Measurements from ENCODE around the gene EXT2. TPM values are rescaled to one million over a fixed set of nuclear protein-coding genes. Genes with fewer than 3 reads are reported as not detected.

EXT2 gene
- total and polyA plus RNA-seq, 10 of the 15 experiments (the other 5 are each of a cell fraction or from before 2014, with no cell fraction given): 3.8 to 31.4 (median 17.9) TPM

DNA sequence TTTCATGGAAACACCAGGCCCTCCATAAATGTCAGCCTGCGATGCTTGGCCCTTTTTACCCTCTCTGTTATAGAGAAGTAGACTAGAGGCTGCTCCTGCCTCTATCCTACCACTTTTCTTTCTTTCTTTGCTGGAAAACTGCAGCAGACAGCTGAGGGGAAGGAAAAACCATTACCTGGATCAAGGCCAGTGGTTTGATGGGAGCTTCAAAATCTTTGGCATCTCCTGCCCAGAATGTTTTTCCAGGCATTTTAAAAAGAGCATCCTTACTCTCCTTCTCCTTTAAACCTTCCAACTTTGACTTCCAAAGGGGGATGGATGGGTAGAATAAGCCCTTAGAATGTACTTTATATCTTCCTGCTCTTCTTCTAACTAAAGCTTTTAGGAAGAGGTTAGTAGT is 44.9 kb downstream of the EXT2 start:
- Histone ChIP-seq H3K27me3 (replicated peaks in 1 of 2; ENCODE audit: control insufficient read depth in 2 of 2, insufficient read depth in 2 of 2, low read length in 1 of 2) (no peaks in the 10 kb centered on the region), H2AFZ (ENCODE audit: control insufficient read depth, low read depth, low read length) (no peak overlapping the region), H3K4me1 (ENCODE audit: control insufficient read depth, insufficient read depth, low read length) (no peaks in the 10 kb centered on the region), H4K20me1 (ENCODE audit: control insufficient read depth, insufficient read depth) (no peaks in the 10 kb centered on the region), H3K9me3 (replicated peaks; ENCODE audit: control insufficient read depth, insufficient read depth, low read length) (no peaks in the 10 kb centered on the region), H3K4me3 (no peak overlapping the region), H3K9ac (ENCODE audit: control insufficient read depth, insufficient read depth, low read length) (no peak overlapping the region), H3K36me3 (ENCODE audit: control insufficient read depth in 2 of 2, insufficient read depth in 2 of 2, low read length in 1 of 2) (peaks cover 0 to 2% of the 10 kb centered on the region in 2 experiments; a peak in 2 of 4 replicates), H3K27ac (ENCODE audit: control insufficient read depth, insufficient read depth) (no peak overlapping the region), H3K79me2 (ENCODE audit: control insufficient read depth, insufficient read depth, low read length) (no peaks in the 10 kb centered on the region), H3K4me2 (ENCODE audit: control insufficient read depth, insufficient read depth) (no peak overlapping the region)
- ChIA-PET POLR2A (no interaction called here), CTCF (interaction anchor here (0.6 to 2.4 kb wide), 5 partner anchors 9 to 628 kb away, joined by 3 to 9 read pairs (median 3); partner anchors contain the start of gene EXT2), SMC1A (ENCODE audit: uncharacterized antibody, unreplicated experiment) (interaction anchor here (0.6 to 0.9 kb wide), 2 partner anchors 36 to 417 kb away, joined by 3 read pairs; no protein-coding TSS in a partner anchor), RAD21 (ENCODE audit: unreplicated experiment) (no interaction called here)
- 47% methylated on average over 1 of the region's 1 CpG for WGBS (ENCODE audit: insufficient coverage, insufficient replicate concordance, low lambda C conversion rate, missing lambda C conversion rate)
- ATAC-seq (no peak), DNase-seq (ENCODE audit: low read depth, low spot score) (no peak), FAIRE-seq (no peak)
- no peak for TF ChIP-seq RUNX3 (IDR thresholded peaks at IDR 0.05; ENCODE audit: low read length)
- TF ChIP-seq, protein P1, sequence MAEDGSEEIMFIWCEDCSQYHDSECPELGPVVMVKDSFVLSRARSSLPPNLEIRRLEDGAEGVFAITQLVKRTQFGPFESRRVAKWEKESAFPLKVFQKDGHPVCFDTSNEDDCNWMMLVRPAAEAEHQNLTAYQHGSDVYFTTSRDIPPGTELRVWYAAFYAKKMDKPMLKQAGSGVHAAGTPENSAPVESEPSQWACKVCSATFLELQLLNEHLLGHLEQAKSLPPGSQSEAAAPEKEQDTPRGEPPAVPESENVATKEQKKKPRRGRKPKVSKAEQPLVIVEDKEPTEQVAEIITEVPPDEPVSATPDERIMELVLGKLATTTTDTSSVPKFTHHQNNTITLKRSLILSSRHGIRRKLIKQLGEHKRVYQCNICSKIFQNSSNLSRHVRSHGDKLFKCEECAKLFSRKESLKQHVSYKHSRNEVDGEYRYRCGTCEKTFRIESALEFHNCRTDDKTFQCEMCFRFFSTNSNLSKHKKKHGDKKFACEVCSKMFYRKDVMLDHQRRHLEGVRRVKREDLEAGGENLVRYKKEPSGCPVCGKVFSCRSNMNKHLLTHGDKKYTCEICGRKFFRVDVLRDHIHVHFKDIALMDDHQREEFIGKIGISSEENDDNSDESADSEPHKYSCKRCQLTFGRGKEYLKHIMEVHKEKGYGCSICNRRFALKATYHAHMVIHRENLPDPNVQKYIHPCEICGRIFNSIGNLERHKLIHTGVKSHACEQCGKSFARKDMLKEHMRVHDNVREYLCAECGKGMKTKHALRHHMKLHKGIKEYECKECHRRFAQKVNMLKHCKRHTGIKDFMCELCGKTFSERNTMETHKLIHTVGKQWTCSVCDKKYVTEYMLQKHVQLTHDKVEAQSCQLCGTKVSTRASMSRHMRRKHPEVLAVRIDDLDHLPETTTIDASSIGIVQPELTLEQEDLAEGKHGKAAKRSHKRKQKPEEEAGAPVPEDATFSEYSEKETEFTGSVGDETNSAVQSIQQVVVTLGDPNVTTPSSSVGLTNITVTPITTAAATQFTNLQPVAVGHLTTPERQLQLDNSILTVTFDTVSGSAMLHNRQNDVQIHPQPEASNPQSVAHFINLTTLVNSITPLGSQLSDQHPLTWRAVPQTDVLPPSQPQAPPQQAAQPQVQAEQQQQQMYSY (CRISPR knock-in tag; IDR thresholded peaks at IDR 0.05): no peak
- TF ChIP-seq PML (IDR thresholded peaks at IDR 0.05; ENCODE audit: low read length): no peak
- TF ChIP-seq MTA3 (IDR thresholded peaks at IDR 0.05; ENCODE audit: borderline replicate concordance, low read length): no peak
- TF ChIP-seq, protein P2, sequence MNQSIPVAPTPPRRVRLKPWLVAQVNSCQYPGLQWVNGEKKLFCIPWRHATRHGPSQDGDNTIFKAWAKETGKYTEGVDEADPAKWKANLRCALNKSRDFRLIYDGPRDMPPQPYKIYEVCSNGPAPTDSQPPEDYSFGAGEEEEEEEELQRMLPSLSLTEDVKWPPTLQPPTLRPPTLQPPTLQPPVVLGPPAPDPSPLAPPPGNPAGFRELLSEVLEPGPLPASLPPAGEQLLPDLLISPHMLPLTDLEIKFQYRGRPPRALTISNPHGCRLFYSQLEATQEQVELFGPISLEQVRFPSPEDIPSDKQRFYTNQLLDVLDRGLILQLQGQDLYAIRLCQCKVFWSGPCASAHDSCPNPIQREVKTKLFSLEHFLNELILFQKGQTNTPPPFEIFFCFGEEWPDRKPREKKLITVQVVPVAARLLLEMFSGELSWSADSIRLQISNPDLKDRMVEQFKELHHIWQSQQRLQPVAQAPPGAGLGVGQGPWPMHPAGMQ (IDR thresholded peaks at IDR 0.05; ENCODE audit: borderline replicate concordance): no peak
- TF ChIP-seq SMARCA5 (IDR thresholded peaks at IDR 0.05): no peak
- no peak for TF ChIP-seq MXI1 (IDR thresholded peaks at IDR 0.05; ENCODE audit: low read depth, low read length)
- TF ChIP-seq, protein P3, sequence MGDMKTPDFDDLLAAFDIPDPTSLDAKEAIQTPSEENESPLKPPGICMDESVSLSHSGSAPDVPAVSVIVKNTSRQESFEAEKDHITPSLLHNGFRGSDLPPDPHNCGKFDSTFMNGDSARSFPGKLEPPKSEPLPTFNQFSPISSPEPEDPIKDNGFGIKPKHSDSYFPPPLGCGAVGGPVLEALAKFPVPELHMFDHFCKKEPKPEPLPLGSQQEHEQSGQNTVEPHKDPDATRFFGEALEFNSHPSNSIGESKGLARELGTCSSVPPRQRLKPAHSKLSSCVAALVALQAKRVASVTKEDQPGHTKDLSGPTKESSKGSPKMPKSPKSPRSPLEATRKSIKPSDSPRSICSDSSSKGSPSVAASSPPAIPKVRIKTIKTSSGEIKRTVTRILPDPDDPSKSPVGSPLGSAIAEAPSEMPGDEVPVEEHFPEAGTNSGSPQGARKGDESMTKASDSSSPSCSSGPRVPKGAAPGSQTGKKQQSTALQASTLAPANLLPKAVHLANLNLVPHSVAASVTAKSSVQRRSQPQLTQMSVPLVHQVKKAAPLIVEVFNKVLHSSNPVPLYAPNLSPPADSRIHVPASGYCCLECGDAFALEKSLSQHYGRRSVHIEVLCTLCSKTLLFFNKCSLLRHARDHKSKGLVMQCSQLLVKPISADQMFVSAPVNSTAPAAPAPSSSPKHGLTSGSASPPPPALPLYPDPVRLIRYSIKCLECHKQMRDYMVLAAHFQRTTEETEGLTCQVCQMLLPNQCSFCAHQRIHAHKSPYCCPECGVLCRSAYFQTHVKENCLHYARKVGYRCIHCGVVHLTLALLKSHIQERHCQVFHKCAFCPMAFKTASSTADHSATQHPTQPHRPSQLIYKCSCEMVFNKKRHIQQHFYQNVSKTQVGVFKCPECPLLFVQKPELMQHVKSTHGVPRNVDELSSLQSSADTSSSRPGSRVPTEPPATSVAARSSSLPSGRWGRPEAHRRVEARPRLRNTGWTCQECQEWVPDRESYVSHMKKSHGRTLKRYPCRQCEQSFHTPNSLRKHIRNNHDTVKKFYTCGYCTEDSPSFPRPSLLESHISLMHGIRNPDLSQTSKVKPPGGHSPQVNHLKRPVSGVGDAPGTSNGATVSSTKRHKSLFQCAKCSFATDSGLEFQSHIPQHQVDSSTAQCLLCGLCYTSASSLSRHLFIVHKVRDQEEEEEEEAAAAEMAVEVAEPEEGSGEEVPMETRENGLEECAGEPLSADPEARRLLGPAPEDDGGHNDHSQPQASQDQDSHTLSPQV (IDR thresholded peaks at IDR 0.05): no peak
- TF ChIP-seq PAX5 (IDR thresholded peaks at IDR 0.05; ENCODE audit: borderline replicate concordance, low read depth, low read length): no peak
- no peak for TF ChIP-seq HDAC6 (IDR thresholded peaks at IDR 0.05; ENCODE audit: unreplicated experiment)
- no peak for TF ChIP-seq POLR2AphosphoS5 (IDR thresholded peaks at IDR 0.05; ENCODE audit: low read length)
- no TSS peak for BruUV-seq (replicated peaks)
- in situ Hi-C loops (cut with MboI) (no loop called here), intact Hi-C loops (cut with micrococcal nuclease; ENCODE audit: unreplicated experiment) (no loop called here)

Measured in GM12878 (cell line).